ENCODE data around the gene ADIRF.
"Not testable (repeated sequence)": the region's sequence is repeated elsewhere in the genome, so short reads cannot be mapped to it uniquely, and the experiment has no call there.

ADIRF gene

DNA sequence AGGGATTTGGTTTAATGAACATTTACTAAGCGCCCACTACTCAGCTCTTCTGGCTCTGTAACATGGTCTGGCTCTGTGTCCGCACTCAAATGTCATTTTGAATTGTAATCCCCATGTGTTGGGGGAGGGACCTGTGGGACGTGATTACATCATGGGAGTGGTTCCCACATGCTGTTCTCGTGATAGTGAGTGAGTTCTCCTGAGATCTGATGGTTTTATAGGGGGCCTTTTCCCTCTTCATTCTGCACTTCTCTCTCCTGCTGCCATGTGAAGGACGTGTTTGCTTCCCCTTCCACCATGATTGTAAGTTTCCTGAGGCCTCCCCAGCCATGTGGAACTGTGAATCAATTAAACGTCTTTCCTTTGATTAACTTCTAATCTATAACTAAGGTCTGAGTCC is 12.7 kb downstream of the ADIRF start:
- not testable (repeated sequence) for DNase-seq

- DNase-seq = no peak
These were observed 13.4 kb downstream of the ADIRF start for GRCh38 chr10:86981716-86982115.

DNA sequence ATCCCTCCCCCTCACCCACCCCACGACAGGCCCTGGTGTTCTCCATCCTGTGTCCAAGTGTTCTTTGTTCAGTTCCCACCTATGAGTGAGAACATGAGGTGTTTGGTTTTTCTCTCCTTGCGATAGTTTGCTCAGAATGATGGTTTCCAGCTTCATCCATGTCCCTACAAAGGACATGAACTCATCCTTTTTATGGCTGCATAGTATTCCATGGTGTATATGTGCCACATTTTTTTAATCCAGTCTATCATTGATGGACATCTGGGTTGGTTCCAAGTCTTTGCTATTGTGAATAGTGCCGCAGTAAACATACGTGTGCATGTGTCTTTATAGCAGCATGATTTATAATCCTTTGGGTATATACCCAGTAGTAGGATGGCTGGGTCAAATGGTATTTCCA is 16.2 kb downstream of the ADIRF start:
- DNase-seq = not testable (repeated sequence)

GRCh38 chr10:86988520-86988919 is 20.2 kb downstream of the ADIRF start:
- DNase-seq = no peak

GRCh38 chr10:86991362-86991761 is 23.1 kb downstream of the ADIRF start:
- not testable (repeated sequence) for DNase-seq

DNA sequence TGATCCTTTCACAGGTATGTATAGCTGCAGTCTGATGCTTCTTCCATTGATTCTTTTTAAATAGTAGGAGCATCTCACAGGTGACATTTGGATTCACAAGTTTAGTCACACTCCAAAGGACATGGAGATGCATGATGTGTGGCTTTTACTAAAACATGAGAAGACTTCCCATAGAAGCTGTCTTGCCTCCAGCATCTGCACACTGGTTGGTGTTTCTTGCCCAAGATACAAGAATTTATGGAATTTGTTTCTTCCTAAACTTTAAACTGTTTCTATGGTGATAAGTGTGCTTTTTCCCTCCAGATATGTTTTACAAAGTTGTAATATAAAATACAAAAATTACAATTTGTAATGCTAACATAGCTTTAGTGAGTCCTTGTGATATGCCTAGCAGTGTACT is 24.2 kb downstream of the ADIRF start:
- no peak for DNase-seq

DNA sequence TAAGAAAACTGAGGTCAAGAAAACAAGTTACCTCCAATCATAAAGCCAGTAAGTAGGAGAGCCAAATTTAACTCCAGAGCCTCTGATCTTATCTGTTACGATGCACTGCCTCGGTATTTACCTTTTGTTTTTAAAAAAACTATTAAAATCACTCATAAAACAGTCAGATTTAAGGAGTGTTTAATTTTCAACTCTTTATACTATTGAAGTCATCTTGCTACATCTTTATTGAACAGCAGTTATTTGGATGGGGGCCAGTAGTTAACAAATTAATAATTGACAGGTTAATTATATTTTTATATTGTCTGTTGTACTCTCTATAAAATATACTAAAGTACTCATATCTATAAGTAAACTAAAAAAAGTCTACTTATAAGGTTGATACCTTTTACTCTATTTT is 24.6 kb downstream of the ADIRF start:
- no peak for DNase-seq

GRCh38 chr10:86999802-87000403 is 31.6 kb downstream of the ADIRF start:
- not testable (repeated sequence) for DNase-seq

GRCh38 chr10:87000491-87000890 is 32.2 kb downstream of the ADIRF start:
- no peak for DNase-seq

GRCh38 chr10:87007124-87007523 is 38.8 kb downstream of the ADIRF start:
- not testable (repeated sequence) for DNase-seq

DNA sequence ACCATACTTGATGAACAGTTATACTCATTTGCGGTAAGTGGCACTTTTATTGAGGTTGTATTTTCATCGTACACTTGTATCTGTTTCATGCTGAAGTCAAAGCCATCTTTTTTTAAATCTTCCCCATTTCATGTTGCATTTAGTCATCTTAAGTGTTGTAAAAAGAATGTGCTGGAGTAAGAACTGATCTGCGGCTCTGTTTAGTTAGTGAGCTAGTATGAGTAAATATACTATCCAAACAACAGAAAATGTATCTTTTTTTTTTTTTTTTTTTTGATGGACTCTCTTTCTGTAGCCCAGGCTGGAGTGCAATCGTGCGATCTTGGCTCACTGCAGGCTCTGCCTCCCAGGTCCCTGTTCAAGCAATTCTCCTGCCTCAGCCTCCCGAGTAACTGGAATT is 39.4 kb downstream of the ADIRF start:
- not testable (repeated sequence) for DNase-seq

DNA sequence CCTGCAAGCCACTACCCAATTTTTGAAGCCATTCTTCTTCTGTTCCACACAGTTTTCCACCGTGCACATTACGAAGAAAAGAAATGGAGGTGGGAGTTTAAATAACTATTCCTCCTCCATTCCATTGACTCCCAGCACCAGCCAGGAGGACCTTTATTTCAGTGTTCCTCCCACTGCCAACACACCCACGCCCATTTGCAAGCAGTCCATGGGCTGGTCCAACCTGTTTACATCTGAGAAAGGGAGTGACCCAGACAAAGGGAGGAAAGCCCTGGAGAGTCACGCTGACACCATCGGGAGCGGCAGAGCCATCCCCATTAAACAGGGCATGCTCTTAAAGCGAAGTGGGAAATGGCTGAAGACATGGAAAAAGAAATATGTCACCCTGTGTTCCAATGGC is 40.0 kb downstream of the ADIRF start:
- DNase-seq = not testable (repeated sequence)

- DNase-seq = not testable (repeated sequence)
These were observed 40.9 kb downstream of the ADIRF start for GRCh38 chr10:87009134-87009696.

GRCh38 chr10:87013528-87013927 is 45.2 kb downstream of the ADIRF start:
- not testable (repeated sequence) for DNase-seq

DNA sequence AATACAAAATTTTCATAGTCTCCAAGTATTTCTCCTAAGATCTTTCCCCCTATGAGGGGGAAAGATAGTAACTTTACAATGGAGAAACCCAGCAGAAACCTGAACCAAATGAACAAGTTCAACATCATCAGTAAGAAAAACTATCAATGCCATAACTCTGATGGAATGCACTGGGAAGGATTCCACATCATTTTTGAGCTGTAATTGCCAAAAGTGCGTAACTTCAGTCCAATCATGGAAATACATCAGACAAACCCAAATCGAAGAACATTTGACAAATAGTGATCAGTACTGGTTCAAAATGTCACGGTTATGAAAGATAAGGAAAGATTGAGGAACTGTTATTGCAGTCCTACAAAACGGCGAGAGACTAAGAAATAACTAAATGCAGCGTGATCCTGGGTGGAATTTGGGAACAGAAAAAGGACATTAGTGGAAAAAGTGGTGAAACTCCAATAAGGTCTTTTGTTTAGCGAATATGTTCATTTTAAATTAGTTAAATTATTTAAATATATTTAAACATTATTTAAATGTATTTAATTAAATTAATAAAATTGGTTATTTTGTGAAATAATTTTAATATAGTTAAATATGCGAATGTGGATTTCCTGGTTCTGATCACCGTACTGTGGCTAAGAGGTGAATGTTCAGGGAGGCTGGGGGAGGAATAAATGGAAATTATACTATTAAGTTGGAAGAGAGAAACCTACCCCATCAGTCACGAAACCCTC is 46.9 kb downstream of the ADIRF start:
- not testable (repeated sequence) for DNase-seq

DNA sequence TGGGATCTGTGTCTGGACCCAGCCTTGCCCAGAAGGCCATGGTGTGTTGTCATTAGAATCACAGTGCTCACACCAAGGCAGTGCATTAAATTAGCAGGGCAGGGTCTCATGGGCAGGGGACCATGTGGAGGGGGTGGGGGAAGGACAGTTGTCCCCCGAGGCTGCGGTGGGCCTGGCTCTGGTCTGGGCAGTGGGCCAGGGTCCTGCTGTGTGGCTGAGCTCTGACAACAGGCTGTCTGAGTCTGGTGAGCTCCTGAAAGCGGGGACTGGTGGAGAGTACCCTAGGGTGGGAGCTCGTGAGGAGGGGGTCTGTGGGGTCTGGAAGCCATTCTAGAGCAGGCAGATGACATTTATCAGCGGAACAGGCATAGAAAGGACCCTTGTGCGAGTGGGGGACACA is 49.8 kb downstream of the ADIRF start:
- DNase-seq = not testable (repeated sequence)

DNA sequence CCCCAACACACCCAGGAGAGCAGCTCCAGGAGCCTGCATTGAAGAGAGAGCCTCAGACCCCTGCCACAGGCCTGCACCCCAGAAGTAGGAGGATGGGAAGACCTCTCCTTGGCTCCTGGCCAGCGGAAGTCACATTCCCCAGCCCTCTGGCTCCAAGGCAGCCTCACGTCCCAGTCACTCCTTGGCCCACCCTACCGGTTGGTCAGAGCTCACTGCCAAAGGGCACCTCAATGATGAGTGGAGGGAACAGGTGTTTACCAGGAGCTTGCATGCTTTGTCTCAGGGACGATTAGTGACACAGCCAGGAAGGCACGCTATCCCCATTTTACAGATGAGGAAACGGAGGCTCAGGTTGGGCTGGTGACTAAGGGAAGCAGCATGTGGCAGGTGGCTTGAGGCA is 50.8 kb downstream of the ADIRF start:
- DNase-seq = not testable (repeated sequence)

- not testable (repeated sequence) for DNase-seq
These were observed 51.2 kb downstream of the ADIRF start for GRCh38 chr10:87019504-87019903.

DNA sequence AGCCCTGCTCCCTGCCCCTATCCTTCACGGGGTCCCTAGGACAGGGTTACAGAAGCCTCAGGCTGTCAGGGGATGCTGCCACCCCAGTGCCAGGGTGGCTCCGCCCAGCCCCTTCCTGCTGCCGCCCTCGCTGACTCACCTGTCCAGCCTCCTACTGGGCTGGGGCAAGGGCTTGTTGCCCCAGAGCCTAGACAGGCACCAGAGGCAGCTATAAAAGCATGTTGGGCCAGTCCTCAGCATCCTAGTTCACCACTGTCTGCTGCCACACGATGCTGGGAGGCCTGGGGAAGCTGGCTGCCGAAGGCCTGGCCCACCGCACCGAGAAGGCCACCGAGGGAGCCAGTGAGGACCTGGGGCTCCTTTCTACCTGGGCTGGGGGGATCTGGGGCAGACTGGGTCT is 51.8 kb downstream of the ADIRF start, which contains the start of gene FAM25A:
TSS of gene FAM25A (plus strand) at position 239 of the 400 bp plus-strand sequence. CDS start at position 270, 31 bp downstream.
- DNase-seq = not testable (repeated sequence)

All from GOT3 (cell line).